Left ventricle myocardium superior (tissue), 1 donor: ENCODE measurements around the gene TFDP1. TPM values are rescaled to one million over a fixed set of nuclear protein-coding genes. Genes with fewer than 3 reads are reported as not detected.

ENCODE experiments used
- ATAC-seq: fragments of 200-7000 bp; cut with Tn5 transposase; one replicate; pipeline ENCODE4 v1.9.1; 2020; ENCODE audit warnings: mild to moderate bottlenecking, moderate library complexity
- DNase-seq: peaks from one replicate; pipeline ENCODE4 v3.0.0-alpha.2; 2020
- intact Hi-C: fragments of 100-400 bp; cut with micrococcal nuclease; formaldehyde crosslinking; loops from one replicate; pipeline ENCODE4 v1.11.0; 2022
- total RNA-seq: library from RNA; stranded (reverse); fragmentation: NEBNext Ultra II Directional; extraction: Animal tissue kit (Norgen Biotek cat#: 25700); gene quantifications from one replicate; pipeline ENCODE4 v1.2.1, GENCODE V29; 2021
- donor health status: DM: no; HTN: yes; CAD: no; lungs with severe emphysema.

TFDP1 gene
- total RNA-seq, 1 donor from 2014 or later = 45.1 TPM

GRCh38 chr13:113669231-113669754 lies 84.7 kb downstream of the TFDP1 start:
- ATAC-seq (no peak), DNase-seq (no peak)
- intact Hi-C loops = no loop called here

- ATAC-seq = no peak
- DNase-seq = peak; percentile 23
- intact Hi-C loops = no loop called here
Measured at GRCh38 chr13:113669755-113670341, 85.3 kb downstream of the TFDP1 start.

GRCh38 chr13:113670541-113670940 lies 86.0 kb downstream of the TFDP1 start:
- no peak for DNase-seq
- intact Hi-C loops = no loop called here
- no peak for ATAC-seq

GRCh38 chr13:113671066-113672001 lies 86.8 kb downstream of the TFDP1 start:
- ATAC-seq (peak; percentile 17), DNase-seq (peak; percentile 24)
- intact Hi-C loops = no loop called here

GRCh38 chr13:113672002-113672651 lies 87.6 kb downstream of the TFDP1 start:
- ATAC-seq (peak; percentile 30), DNase-seq (peak; percentile 26)
- intact Hi-C loops = no loop called here

Other genes starting within 250 kb of the TFDP1 start
- 0.94 TPM for gene GRTP1, start 220.6 kb upstream of the TFDP1 start, total RNA-seq
- gene ADPRHL1, start 131.3 kb upstream of the TFDP1 start, total RNA-seq = 442 TPM
- 242 TPM for gene DCUN1D2, start 94.0 kb upstream of the TFDP1 start, total RNA-seq
- gene ATP4B, start 73.4 kb downstream of the TFDP1 start, total RNA-seq = not detected
- 0.42 TPM for gene GRK1, start 82.5 kb downstream of the TFDP1 start, total RNA-seq
- 12.1 TPM for gene TMEM255B, start 174.5 kb downstream of the TFDP1 start, total RNA-seq